LHCN-M2 (cell line): Measurements from ENCODE around the gene MUC5AC. TPM values are rescaled to one million over a fixed set of nuclear protein-coding genes. Genes with fewer than 3 reads are reported as not detected.
"Not testable (repeated sequence)": the region's sequence is repeated elsewhere in the genome, so short reads cannot be mapped to it uniquely, and the experiment has no call there.

ENCODE experiments used
- DNase-seq: peaks from one replicate; pipeline ENCODE4 v3.0.0-alpha.2; 2012; ENCODE audit warnings: low read depth
- total RNA-seq: library from RNA; depleted of rRNA; stranded (reverse); fragments of >200 nt; gene quantifications from 2 replicates; pipeline ENCODE4 v1.2.3, GENCODE V29; 2014

MUC5AC gene
- total RNA-seq, 1 experiment from 2014 or later: not detected

- no peak for DNase-seq
Measured at GRCh38 chr11:1205987-1206331, 48.2 kb downstream of the MUC5AC start.

- DNase-seq: no peak
Measured at GRCh38 chr11:1206391-1207271, 48.9 kb downstream of the MUC5AC start.

DNA sequence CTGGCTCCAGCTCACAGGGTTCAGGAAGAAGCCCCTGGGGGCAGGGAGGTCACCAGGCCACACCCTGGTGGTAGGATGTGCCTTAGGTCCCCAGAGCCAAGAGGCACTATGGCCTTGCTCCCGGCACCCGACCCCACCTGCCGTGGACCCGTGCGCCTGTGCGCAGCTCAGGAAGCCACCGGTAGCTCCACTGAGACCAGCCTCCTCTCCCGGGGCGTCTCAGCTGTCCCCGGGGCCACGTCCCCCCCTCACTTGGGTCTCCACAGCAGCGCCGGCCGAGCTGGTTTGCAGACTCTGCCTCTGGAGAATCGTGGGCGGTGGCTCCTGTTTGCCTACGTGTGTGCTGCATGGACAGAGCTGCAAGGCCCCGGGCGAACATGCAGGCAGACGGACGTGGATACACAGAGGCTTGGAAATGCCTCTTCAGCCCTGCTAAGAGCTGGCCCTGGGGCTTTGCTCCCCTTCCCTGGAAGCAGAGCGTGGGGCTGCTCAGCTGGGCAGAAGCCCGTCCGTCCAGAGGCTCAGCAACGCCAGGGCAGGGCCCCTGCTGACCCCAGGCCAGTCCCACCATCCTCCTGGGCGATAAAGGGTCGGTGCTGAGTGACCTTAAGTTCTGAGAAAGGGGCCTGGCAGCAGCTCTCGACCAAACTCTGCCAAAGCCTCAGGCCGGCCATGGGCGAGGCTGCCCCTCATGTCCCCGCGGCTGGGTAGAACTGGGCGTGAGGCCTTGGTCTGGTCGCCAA, 49.8 kb downstream of the MUC5AC start:
- DNase-seq: no peak

GRCh38 chr11:1208144-1208393, 50.3 kb downstream of the MUC5AC start:
- no peak for DNase-seq

GRCh38 chr11:1208394-1209261, 50.9 kb downstream of the MUC5AC start:
- no peak for DNase-seq

DNA sequence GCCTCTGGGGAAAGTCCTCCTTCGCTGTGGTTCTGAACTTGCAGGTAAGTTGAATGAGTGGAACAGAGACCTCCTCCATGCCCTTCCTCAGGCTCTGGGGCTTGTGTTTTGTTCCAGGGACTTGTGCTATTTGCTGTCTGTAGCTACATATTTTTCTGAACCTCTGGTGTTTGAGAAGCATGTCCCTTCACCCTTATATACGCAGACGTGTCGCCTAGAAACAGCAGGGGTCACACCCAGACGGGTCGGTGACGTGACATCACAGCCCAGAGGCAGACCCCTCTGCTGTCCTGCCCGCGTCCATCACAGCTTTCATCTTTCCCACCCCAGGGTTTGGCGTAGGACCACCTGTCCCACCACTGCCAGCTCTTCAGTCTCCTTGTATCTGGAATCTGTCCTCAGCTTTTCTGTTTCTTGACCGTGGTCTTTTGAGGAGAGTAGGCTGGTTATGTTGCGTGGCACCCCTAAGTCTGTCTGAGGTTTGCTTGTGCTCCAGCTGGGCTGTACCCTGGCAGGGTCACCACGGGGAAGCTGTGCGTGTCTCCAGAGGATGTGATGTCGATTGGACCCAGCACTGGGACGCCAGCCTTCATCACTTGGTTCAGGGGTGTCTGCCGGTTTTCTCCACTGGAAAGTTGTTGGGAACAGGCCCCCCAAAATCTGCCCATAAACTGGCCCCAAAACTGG, 51.8 kb downstream of the MUC5AC start:
- DNase-seq: no peak

DNA sequence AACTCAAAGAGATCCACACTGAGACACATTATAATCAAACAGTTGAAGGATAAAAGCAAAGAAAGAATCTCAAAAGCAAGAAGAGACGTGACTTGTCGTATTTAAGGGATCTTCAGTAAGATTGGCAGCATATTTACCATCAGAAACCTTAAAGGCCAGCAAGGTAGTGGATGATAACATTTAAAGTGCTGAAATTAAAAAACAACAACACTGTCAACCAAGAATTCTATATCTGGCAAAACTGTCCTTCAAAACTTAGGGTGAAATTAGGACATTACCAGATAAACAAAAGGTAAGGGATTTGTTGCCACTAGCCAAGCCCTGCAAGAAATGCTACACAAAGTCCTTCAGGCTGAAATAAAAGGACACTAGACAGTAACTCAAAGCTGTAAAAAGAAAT, 54.1 kb downstream of the MUC5AC start:
- DNase-seq: no peak

- not testable (repeated sequence) for DNase-seq
Measured at GRCh38 chr11:1215826-1216225, 58.1 kb downstream of the MUC5AC start.

GRCh38 chr11:1217151-1217550, 59.4 kb downstream of the MUC5AC start:
- no peak for DNase-seq

GRCh38 chr11:1218256-1218787, 60.6 kb downstream of the MUC5AC start:
- no peak for DNase-seq

- DNase-seq: no peak
Measured at GRCh38 chr11:1218788-1219445, 61.2 kb downstream of the MUC5AC start.

DNA sequence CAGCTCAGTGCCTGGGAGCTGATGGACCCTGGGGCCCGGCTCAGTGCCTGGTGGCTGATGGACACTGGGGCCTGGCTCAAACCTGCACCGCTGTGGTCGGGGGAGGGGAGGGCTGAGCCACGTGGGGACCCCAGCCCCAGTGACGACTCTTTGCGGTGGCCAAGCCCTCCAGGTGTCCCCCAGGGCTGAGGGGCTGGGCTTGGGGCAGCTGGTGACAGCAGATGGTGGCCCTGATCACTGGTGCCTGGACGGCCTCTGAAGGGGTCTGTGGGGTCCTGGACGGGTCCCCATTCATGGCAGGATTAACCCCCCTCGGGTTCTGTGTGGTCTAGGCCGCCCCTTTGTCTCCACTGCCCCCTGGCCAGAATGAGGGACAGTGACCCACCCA, 61.7 kb downstream of the MUC5AC start:
- no peak for DNase-seq

DNA sequence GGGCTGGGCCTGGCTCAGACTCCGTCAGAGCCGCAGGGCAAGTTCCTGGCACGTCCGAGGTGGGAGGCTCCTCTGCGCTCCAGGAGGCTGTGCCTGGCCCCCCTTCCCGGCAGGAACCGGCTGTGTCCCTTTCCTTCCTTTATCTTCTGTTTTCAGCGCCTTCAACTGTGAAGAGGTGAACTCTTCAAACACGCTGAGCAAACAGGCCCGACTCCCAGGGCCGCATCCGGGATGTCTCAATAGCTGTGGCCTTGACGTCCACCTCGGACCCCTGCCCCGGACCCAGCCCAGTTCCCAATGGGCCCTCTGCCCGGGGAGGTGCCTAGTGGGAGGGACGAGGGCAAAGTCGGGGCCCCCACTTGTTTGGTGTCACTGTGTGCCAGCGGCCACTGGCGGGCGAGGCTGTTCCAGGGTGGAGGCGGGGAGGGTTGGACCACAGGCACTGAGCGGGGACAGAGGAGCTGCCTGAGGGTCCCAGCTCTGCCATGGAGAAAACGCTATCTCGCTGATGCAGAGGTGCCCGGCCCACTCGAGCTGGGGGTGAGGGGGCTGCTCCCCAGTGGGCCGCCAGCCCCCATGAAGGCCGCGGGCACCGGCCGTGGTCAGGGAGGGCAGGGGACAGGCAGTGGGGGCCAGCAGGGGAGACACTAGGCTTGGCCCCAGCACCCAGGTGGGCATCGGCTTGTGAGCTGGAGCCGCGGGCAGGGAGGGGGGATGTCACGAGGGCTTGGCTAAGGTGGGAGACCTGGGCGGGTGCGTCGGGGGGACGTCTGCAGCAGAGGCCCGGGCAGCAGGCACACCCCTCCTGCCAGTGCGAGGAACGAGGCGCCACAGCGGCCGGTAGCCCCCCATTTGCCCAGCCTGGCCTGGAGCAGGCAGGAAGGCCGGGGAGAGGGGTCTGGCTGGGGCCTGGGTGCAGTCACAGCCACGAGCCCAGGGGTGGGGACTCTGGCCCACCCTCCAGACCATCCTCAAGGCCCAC, 62.4 kb downstream of the MUC5AC start:
- no peak for DNase-seq

GRCh38 chr11:1220941-1221721, 63.4 kb downstream of the MUC5AC start:
- no peak for DNase-seq

GRCh38 chr11:1221848-1222311, 64.1 kb downstream of the MUC5AC start:
- DNase-seq: no peak

- DNase-seq: no peak
Measured at GRCh38 chr11:1222491-1223345, 65.0 kb downstream of the MUC5AC start, which contains the start of gene MUC5B. Gene MUC5B (plus strand): TSS chr11:1223066. CDS start chr11:1223124, 58 bp downstream.

DNA sequence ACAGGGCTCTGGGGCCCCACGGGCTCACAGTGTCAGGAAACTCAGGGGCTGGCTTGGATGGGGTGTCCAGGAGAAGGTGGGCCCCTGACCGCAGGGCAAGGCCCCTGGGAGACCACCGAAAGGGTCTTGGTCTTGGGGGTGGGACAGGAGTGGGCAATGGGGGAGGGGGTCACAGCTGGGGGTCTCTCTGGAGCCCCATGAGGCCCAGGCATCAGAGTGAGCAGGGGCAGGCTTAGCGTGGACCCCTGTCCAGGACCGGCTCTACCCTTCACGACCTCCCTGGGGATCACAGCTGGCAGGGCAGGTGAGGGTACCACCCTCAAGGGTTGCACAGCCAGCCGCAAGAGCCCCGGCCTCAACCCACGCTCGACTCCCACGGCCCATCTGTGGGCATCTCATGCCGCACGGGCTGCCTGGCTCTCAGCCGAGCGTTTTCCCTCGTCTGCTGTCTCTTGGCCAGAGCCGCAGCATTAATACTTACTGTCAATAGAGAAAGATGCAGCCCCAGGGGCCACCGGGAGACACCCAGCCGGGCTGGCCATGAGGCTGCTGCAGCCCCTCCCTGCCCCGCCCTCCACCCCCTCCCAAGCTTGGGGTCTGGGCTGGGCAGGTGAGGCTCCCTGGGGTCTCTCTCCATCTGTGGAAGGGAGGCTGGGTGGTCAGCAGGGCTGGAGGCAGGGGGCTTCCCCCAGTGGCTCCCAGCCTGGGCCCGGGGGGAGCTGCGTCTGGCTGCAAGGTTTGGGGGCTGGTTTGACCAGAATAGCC, 65.8 kb downstream of the MUC5AC start:
- DNase-seq: no peak
